ENCODE data around the gene SHMT1. TPM values are rescaled to one million over a fixed set of nuclear protein-coding genes. Genes with fewer than 3 reads are reported as not detected.
A peak's percentile ranks its signal among the peaks of the same experiment; 100 is the strongest.

SHMT1 gene
- total RNA-seq, 1 donor from 2014 or later, result 18.9 TPM

GRCh38 chr17:18324140-18325050 is 39.0 kb downstream of the SHMT1 start:
- Mint-ChIP-seq H3K36me3 (ENCODE audit: low read depth, unreplicated experiment) (peaks cover 12% of the 10 kb centered on the region), H3K4me3 (ENCODE audit: unreplicated experiment) (no peak overlapping the region), H3K4me1 (ENCODE audit: unreplicated experiment) (no peaks in the 10 kb centered on the region), H3K27ac (ENCODE audit: unreplicated experiment) (no peak overlapping the region), H3K27me3 (ENCODE audit: unreplicated experiment) (peaks cover 7% of the 10 kb centered on the region), H3K9me3 (ENCODE audit: unreplicated experiment) (no peaks in the 10 kb centered on the region)
- TF ChIP-seq CTCF (IDR thresholded peaks at IDR 0.05; ENCODE audit: unreplicated experiment), result no peak
- no peak for DNase-seq (ENCODE audit: low spot score)

DNA sequence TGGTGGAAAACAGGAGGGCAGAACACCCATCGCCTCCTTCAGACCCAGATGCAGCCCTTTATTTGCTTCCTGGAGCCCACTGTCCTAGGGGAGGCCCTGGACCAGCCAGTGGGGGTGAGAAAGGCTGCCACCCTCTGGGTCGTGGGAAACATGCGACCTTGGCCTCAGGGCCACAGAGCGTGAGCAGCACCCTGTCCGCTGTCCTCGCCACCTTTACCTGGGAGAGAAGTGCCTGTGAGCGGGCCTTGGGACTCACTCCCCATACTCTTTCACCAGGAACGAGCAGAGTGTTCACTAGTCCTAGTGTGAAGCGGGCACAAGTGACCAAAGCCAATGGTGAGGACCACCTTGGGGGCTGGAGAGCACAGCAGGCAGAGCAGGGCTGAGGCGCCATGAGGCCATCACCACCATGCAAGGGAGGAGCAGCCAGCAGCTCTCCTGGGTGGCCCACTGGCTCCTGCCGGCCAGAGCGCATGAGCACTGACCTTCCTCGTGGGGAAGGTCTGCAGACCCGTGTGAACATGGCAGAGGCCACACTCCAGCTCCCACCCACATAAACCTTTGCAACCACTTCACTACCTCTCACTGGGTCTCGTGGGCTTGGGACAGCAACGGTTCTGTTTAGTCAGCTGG is 39.7 kb downstream of the SHMT1 start:
- Mint-ChIP-seq H3K4me1 (ENCODE audit: unreplicated experiment) (peaks cover 5% of the 10 kb centered on the region), H3K36me3 (ENCODE audit: low read depth, unreplicated experiment) (peaks cover 12% of the 10 kb centered on the region), H3K27me3 (ENCODE audit: unreplicated experiment) (peaks cover 7% of the 10 kb centered on the region), H3K9me3 (ENCODE audit: unreplicated experiment) (no peaks in the 10 kb centered on the region), H3K27ac (ENCODE audit: unreplicated experiment) (no peak overlapping the region), H3K4me3 (ENCODE audit: unreplicated experiment) (no peak overlapping the region)
- no peak for TF ChIP-seq CTCF (IDR thresholded peaks at IDR 0.05; ENCODE audit: unreplicated experiment)
- no peak for DNase-seq (ENCODE audit: low spot score)

DNA sequence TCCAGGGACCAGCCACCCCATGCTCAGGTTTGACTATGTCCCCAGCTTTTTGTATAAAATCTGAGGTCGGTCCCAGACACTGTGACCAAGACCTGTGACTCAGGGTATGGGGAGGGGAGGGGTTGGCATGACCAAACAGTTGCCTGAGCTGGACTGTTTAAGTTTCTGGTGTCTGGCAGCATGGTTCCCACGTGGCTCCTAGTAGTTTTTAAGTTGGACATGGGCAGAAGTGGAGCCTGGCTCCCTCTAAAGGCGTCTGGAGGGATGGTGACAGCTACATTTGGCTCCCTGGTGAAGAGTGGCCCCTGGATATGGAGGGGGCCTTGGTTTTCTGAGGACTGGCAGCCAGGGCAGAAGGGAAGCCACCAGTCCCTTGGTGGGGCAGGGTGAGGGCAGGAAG is 40.3 kb downstream of the SHMT1 start:
- Mint-ChIP-seq H3K9me3 (ENCODE audit: unreplicated experiment) (no peaks in the 10 kb centered on the region), H3K4me1 (ENCODE audit: unreplicated experiment) (peaks cover 8% of the 10 kb centered on the region), H3K4me3 (ENCODE audit: unreplicated experiment) (no peak overlapping the region), H3K27ac (ENCODE audit: unreplicated experiment) (no peak overlapping the region), H3K36me3 (ENCODE audit: low read depth, unreplicated experiment) (peaks cover 12% of the 10 kb centered on the region), H3K27me3 (ENCODE audit: unreplicated experiment) (peaks cover 7% of the 10 kb centered on the region)
- no peak for DNase-seq (ENCODE audit: low spot score)
- no peak for TF ChIP-seq CTCF (IDR thresholded peaks at IDR 0.05; ENCODE audit: unreplicated experiment)

DNA sequence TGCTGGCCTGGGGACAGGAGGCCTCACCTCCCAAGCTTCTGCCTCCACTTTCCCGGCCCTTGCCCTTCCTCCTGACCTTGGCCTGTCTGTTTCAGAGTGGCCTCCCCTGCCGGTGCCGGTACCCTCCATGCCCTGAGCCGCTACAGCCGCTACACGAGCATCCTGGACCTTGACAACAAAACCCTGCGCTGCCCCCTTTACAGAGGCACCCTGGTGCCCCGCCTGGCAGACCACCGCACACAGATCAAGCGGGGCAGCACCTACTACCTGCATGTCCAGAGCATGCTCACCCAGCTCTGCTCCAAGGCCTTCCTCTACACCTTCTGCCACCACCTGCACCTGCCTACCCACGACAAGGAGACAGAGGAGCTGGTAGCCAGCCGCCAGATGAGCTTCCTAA is 40.8 kb downstream of the SHMT1 start:
- Mint-ChIP-seq H3K4me3 (ENCODE audit: unreplicated experiment) (no peak overlapping the region), H3K27me3 (ENCODE audit: unreplicated experiment) (peaks cover 7% of the 10 kb centered on the region), H3K36me3 (ENCODE audit: low read depth, unreplicated experiment) (peaks cover 12% of the 10 kb centered on the region), H3K27ac (ENCODE audit: unreplicated experiment) (no peak overlapping the region), H3K9me3 (ENCODE audit: unreplicated experiment) (no peaks in the 10 kb centered on the region), H3K4me1 (ENCODE audit: unreplicated experiment) (peaks cover 13% of the 10 kb centered on the region)
- no peak for DNase-seq (ENCODE audit: low spot score)
- no peak for TF ChIP-seq CTCF (IDR thresholded peaks at IDR 0.05; ENCODE audit: unreplicated experiment)

DNA sequence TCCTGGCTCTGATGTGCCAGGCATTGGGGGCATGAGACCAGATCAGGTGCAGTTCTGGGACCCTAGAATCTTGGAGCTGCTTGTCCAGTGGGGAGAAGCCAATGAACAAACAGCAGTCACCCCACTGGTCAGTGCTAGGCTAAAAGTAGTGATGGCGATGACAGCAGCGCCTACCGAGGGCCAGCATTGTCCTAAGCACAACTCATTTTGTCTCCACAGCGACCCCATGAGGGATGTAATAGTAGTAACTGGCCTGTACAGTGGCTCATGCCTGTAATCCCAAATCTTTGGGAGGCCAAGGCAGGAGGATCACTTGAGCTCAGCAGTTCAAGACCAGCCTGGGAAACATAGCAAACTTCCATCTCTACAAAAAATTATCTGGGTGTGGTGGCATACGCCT is 42.0 kb downstream of the SHMT1 start:
- DNase-seq (ENCODE audit: low spot score), result no peak
- peaks cover 25% of the 10 kb centered on the region for H3K4me1 Mint-ChIP-seq (ENCODE audit: unreplicated experiment)
- no peaks in the 10 kb centered on the region for H3K9me3 Mint-ChIP-seq (ENCODE audit: unreplicated experiment)
- H3K36me3 Mint-ChIP-seq (ENCODE audit: low read depth, unreplicated experiment), result peaks cover 23% of the 10 kb centered on the region
- no peak for TF ChIP-seq CTCF (IDR thresholded peaks at IDR 0.05; ENCODE audit: unreplicated experiment)
- H3K4me3 Mint-ChIP-seq (ENCODE audit: unreplicated experiment), result peak overlapping the region; percentile 9
- H3K27ac Mint-ChIP-seq (ENCODE audit: unreplicated experiment), result no peak overlapping the region
- H3K27me3 Mint-ChIP-seq (ENCODE audit: unreplicated experiment), result peaks cover 9% of the 10 kb centered on the region

Measured in endothelial cell (in vitro differentiated cells).